ENCODE measurements around the gene GCNT2. TPM values are rescaled to one million over a fixed set of nuclear protein-coding genes. Genes with fewer than 3 reads are reported as not detected.
A peak's percentile ranks its signal among the peaks of the same experiment; 100 is the strongest.

GCNT2 gene
- total RNA-seq, 1 experiment from 2014 or later: 18.3 TPM

- CTCF ChIA-PET: no interaction called here
- POLR2A ChIA-PET (ENCODE audit: unreplicated experiment): interaction anchor here (0.6 kb wide), 1 partner anchor 98 kb away, joined by 3 read pairs; no protein-coding TSS in a partner anchor
Measured at GRCh38 chr6:10612161-10612560, 91.0 kb downstream of the GCNT2 start.

GRCh38 chr6:10613077-10613476, 91.9 kb downstream of the GCNT2 start:
- Histone ChIP-seq H3K4me1 (ENCODE audit: insufficient read depth, low read length) (peaks cover 21% of the 10 kb centered on the region), H3K9ac (ENCODE audit: low read length) (no peak overlapping the region), H3K79me2 (ENCODE audit: low read length) (no peaks in the 10 kb centered on the region), H3K4me2 (ENCODE audit: low read length) (peak overlapping the region; percentile 35), H2AFZ (ENCODE audit: low read length) (no peak overlapping the region), H3K27ac (ENCODE audit: low read length) (0 out of 2 replicates have a peak overlapping the region, but pooled peaks have one; percentile 28), H3K9me3 (ENCODE audit: low read length) (no peaks in the 10 kb centered on the region), H3K9me2 (replicated peaks; ENCODE audit: low read length) (no peaks in the 10 kb centered on the region), H3K36me3 (ENCODE audit: low read depth, low read length) (no peaks in the 10 kb centered on the region), H4K20me1 (ENCODE audit: low read length) (no peaks in the 10 kb centered on the region), H3K27me3 (ENCODE audit: low read length) (no peaks in the 10 kb centered on the region), H3K4me3 (ENCODE audit: low read length) (no peak overlapping the region), H3F3A (ENCODE audit: low read length, unreplicated experiment) (no peaks in the 10 kb centered on the region)
- CTCF ChIA-PET: interaction anchor here (0.6 to 0.7 kb wide), 2 partner anchors 12 to 146 kb away, joined by 3 read pairs; no protein-coding TSS in a partner anchor
- ATAC-seq (peak; percentile 94), DNase-seq (peak; percentile 57)
- no peak for TF ChIP-seq EZH2 (IDR thresholded peaks at IDR 0.05; ENCODE audit: low read length, unreplicated experiment)
- TF ChIP-seq EZH2phosphoT487 (IDR thresholded peaks at IDR 0.05; ENCODE audit: borderline replicate concordance, low read length): no peak
- no peak for TF ChIP-seq CTCF (conservative IDR thresholded peaks at IDR 0.05; ENCODE audit: low read depth, low read length)
- intact Hi-C loops (cut with micrococcal nuclease): loop anchor here (1.0 to 2.0 kb wide), 2 partner anchors 81 to 84 kb away; partner anchors contain the start of genes C6orf52 and PAK1IP1
- BruUV-seq (replicated peaks): no TSS peak
- POLR2A ChIA-PET (ENCODE audit: unreplicated experiment): interaction anchor here (0.6 to 0.7 kb wide), 2 partner anchors 83 to 90 kb away, joined by 3 read pairs; no protein-coding TSS in a partner anchor

More at GRCh38 chr6:10612161-10612560, 91.0 kb downstream of the GCNT2 start:
- Histone ChIP-seq H3K27ac (ENCODE audit: low read length) (no peak overlapping the region), H3F3A (ENCODE audit: low read length, unreplicated experiment) (no peaks in the 10 kb centered on the region), H3K27me3 (ENCODE audit: low read length) (no peaks in the 10 kb centered on the region), H3K9ac (ENCODE audit: low read length) (no peak overlapping the region), H3K4me2 (ENCODE audit: low read length) (no peak overlapping the region), H3K4me3 (ENCODE audit: low read length) (no peak overlapping the region), H2AFZ (ENCODE audit: low read length) (no peak overlapping the region), H3K4me1 (ENCODE audit: insufficient read depth, low read length) (peaks cover 18% of the 10 kb centered on the region), H3K36me3 (ENCODE audit: low read depth, low read length) (no peaks in the 10 kb centered on the region), H3K9me3 (ENCODE audit: low read length) (no peaks in the 10 kb centered on the region), H3K9me2 (replicated peaks; ENCODE audit: low read length) (no peaks in the 10 kb centered on the region), H3K79me2 (ENCODE audit: low read length) (no peaks in the 10 kb centered on the region), H4K20me1 (ENCODE audit: low read length) (no peaks in the 10 kb centered on the region)
- no TSS peak for BruUV-seq (replicated peaks)
- intact Hi-C loops (cut with micrococcal nuclease): loop anchor here (2.0 kb wide), 1 partner anchor 83 kb away; no protein-coding TSS in a partner anchor
- DNase-seq (no peak), ATAC-seq (no peak)
- TF ChIP-seq CTCF (conservative IDR thresholded peaks at IDR 0.05; ENCODE audit: low read depth, low read length) (no peak), EZH2phosphoT487 (IDR thresholded peaks at IDR 0.05; ENCODE audit: borderline replicate concordance, low read length) (no peak), EZH2 (IDR thresholded peaks at IDR 0.05; ENCODE audit: low read length, unreplicated experiment) (no peak)

- Histone ChIP-seq H2AFZ (ENCODE audit: low read length) (no peak overlapping the region), H3K4me2 (ENCODE audit: low read length) (peak overlapping the region; percentile 35), H4K20me1 (ENCODE audit: low read length) (no peaks in the 10 kb centered on the region), H3K9me3 (ENCODE audit: low read length) (no peaks in the 10 kb centered on the region), H3F3A (ENCODE audit: low read length, unreplicated experiment) (no peaks in the 10 kb centered on the region), H3K9me2 (replicated peaks; ENCODE audit: low read length) (no peaks in the 10 kb centered on the region), H3K27me3 (ENCODE audit: low read length) (no peaks in the 10 kb centered on the region), H3K4me1 (ENCODE audit: insufficient read depth, low read length) (peaks cover 27% of the 10 kb centered on the region), H3K27ac (ENCODE audit: low read length) (0 out of 2 replicates have a peak overlapping the region, but pooled peaks have one; percentile 28), H3K4me3 (ENCODE audit: low read length) (no peak overlapping the region), H3K36me3 (ENCODE audit: low read depth, low read length) (no peaks in the 10 kb centered on the region), H3K79me2 (ENCODE audit: low read length) (no peaks in the 10 kb centered on the region), H3K9ac (ENCODE audit: low read length) (no peak overlapping the region)
- DNase-seq: no peak
- ChIA-PET CTCF (no interaction called here), POLR2A (ENCODE audit: unreplicated experiment) (interaction anchor here (0.7 kb wide), 1 partner anchor 20 kb away, joined by 3 read pairs; no protein-coding TSS in a partner anchor)
- TF ChIP-seq EZH2phosphoT487 (IDR thresholded peaks at IDR 0.05; ENCODE audit: borderline replicate concordance, low read length) (no peak), EZH2 (IDR thresholded peaks at IDR 0.05; ENCODE audit: low read length, unreplicated experiment) (no peak), CTCF (conservative IDR thresholded peaks at IDR 0.05; ENCODE audit: low read depth, low read length) (no peak)
- peak; percentile 18 for ATAC-seq
- no TSS peak for BruUV-seq (replicated peaks)
- intact Hi-C loops (cut with micrococcal nuclease): loop anchor here (1.0 to 2.0 kb wide), 2 partner anchors 81 to 85 kb away; partner anchors contain the start of genes C6orf52 and PAK1IP1
Measured at GRCh38 chr6:10613723-10614122, 92.6 kb downstream of the GCNT2 start.
